ENCODE data around the gene XYLT1.

GRCh38 chr16:17358846-17359245 lies 111.9 kb downstream of the XYLT1 start:
- no peak for TF ChIP-seq CTCF (IDR thresholded peaks at IDR 0.05)
- TF ChIP-seq POLR2AphosphoS5 (IDR thresholded peaks at IDR 0.05): no peak
- TF ChIP-seq POLR2A (IDR thresholded peaks at IDR 0.05): no peak
